Fibroblast of peridontal ligament (primary cell): Measurements from ENCODE around the gene MBNL1.
A peak's percentile ranks its signal among the peaks of the same experiment; 100 is the strongest.

Experiments
- DNase-seq: peaks from one replicate; pipeline ENCODE4 v3.0.0-alpha.2; 2010; ENCODE audit errors: extremely low read depth

Gene MBNL1

DNA sequence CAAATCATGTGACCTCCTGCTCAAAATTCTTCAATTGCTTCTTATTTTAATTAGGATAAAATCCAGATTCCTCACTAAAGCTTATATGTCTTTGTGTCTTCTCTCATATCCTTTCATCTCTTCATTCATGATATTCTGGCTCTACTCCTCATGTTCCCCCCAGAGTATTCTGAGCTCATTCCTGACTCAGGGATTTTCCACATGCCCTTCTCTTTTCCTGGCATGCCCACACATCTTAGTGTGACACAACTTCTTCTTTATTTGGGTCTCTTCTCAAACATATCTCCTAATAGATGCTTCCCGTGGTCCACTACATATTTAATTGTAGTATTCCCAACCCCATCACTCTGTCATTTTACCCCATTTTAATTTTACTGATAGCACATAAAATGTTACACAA is 15.2 kb upstream of the MBNL1 start:
- DNase-seq: peak; percentile 57

- DNase-seq: no peak
These were observed 14.7 kb upstream of the MBNL1 start for GRCh38 chr3:152254041-152254440.

- no peak for DNase-seq
These were observed 13.4 kb upstream of the MBNL1 start for GRCh38 chr3:152255290-152255689.

GRCh38 chr3:152256851-152257562 is 11.7 kb upstream of the MBNL1 start:
- no peak for DNase-seq

GRCh38 chr3:152257563-152258035 is 11.1 kb upstream of the MBNL1 start:
- DNase-seq: peak; percentile 61

GRCh38 chr3:152258448-152259393 is 10.0 kb upstream of the MBNL1 start:
- peak; percentile 99 for DNase-seq

DNA sequence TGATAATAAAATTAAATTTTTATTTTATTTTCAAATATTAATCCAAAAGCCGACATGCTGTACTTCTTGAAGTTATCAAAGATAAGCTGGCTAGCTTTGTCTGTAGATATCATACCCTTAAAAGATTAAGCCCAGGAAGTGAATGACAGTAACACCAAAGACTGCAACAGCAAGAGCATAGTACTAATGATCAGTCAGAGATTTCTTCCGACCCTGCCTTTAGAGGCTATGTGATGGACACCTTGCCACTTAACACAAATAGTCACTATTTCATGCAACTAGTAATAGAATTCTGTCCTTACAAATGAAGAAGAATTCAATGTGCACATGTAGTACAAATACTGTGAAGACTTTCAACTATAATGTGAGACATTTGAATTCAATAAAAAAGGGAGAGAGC is 9.3 kb upstream of the MBNL1 start:
- no peak for DNase-seq

DNA sequence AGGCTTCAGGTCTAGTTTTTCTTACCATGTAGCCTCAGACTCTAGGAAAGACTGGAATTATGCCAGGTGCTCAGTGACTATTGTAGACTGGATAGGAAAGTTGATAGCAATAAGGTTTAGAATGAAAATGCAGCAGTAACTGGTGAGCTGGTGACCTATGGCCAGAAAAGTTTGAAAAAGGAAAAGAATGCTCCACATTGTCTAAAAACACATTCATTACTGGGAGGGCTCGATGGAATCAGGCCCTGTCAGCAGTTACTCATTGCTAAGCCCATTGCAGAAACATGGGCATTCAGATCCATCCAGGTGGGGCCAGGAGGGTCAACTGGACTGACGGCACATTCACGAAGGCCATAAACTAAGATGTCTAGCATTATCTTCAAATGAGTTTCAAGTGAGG is 8.7 kb upstream of the MBNL1 start:
- DNase-seq: no peak

- DNase-seq: no peak
These were observed 8.2 kb upstream of the MBNL1 start for GRCh38 chr3:152260529-152260928.

- DNase-seq: no peak
These were observed 7.4 kb upstream of the MBNL1 start for GRCh38 chr3:152261329-152261728.

DNA sequence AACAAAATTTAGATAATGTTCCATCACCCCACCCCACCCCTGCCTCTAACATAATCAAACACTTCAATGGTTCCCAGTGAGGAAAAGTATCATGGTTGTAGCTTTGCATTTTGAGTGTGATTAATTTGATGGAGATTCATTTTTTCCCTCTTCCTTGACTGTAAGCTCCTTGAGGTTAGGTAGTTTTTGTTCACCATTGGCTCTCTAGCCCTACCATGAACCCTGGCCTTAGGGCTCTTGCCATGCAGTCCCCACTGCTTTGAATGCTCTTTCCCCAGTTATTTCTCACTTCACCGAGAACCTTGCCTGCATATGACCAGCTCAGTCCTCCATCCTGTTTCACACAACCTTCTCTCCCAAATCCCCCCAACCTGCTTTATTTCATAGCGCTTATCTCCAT is 5.0 kb upstream of the MBNL1 start:
- no peak for DNase-seq

DNA sequence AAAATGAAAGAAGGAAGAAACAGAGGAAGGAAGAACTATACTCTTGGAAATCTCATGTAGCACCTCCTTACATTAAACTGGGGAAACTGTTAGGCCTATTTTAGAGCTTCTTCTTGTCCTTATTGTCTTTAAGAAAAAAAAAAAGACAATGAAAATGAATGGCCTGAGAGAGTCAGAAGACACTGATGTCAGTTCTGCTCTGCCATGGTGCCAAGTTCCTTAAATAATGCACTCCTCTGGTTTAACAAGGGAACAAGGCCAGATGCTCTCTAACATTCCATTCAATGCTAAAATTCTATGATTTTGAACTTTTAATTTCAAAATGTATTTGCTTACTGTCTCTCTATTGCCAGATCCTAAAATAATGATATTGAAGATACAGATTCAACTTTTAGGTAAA is 4.4 kb upstream of the MBNL1 start:
- peak; percentile 46 for DNase-seq

GRCh38 chr3:152266221-152266995 is 2.3 kb upstream of the MBNL1 start:
- DNase-seq: peak; percentile 99

GRCh38 chr3:152267831-152268554 is 736 bp upstream of the MBNL1 start:
- DNase-seq: peak; percentile 44

- peak; percentile 96 for DNase-seq
These were observed 514 bp downstream of the MBNL1 start for GRCh38 chr3:152269056-152269830.

GRCh38 chr3:152269831-152270734 is 1.4 kb downstream of the MBNL1 start:
- peak; percentile 44 for DNase-seq

GRCh38 chr3:152270937-152271336 is 2.2 kb downstream of the MBNL1 start:
- peak; percentile 72 for DNase-seq

GRCh38 chr3:152271501-152272236 is 2.9 kb downstream of the MBNL1 start:
- DNase-seq: peak; percentile 40

- peak; percentile 91 for DNase-seq
These were observed 4.1 kb downstream of the MBNL1 start for GRCh38 chr3:152272771-152273242.
